Measurements from ENCODE around the gene CHAF1B. TPM values are rescaled to one million over a fixed set of nuclear protein-coding genes. Genes with fewer than 3 reads are reported as not detected.

Gene CHAF1B
- polyA plus RNA-seq, 1 of the 3 experiments (the other 2 are of a cell fraction) = 6.8 TPM

DNA sequence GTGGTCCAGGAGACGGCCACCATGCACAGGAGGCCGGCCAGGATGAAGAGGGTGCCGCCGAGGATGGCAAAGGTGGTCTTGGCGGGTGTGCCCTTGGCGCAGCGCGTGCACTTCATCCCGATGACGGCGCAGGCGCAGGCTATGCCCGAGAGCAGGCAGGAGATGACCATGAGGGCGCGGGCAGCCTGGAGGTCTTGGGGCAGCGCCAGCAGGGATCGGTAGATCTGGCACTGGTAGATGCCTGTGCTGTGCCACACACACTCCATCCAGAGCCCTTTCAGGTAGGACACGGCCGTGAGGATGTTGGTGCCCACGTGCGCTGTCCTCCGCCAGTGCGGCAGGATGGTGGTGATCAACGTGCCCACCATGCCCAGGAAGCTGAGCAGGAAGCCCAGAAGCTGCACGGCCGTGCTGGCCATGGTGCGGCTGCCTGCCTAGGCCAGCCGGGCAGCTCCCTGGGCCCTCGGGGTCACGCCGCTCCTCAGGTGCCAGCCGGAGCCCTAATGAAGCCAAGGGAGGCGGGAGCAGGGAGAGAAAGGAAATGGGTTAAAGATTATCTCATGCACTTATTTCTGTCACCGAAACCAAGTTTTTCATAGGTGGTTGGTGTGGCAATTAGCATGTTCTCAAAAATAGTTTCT is 76.2 kb downstream of the CHAF1B start (continued):
- TF ChIP-seq REST (IDR thresholded peaks at IDR 0.05; ENCODE audit: low read depth, low read length) (no peak), MXI1 (IDR thresholded peaks at IDR 0.05; ENCODE audit: low read depth, low read length) (no peak), ELF1 (IDR thresholded peaks at IDR 0.05) (no peak), TEAD4 (IDR thresholded peaks at IDR 0.05; ENCODE audit: borderline replicate concordance, insufficient read depth) (no peak)

- TF ChIP-seq GABPA (IDR thresholded peaks at IDR 0.05; ENCODE audit: low read depth) (no peak), USF1 (IDR thresholded peaks at IDR 0.05; ENCODE audit: borderline replicate concordance, low read depth) (no peak), CHD2 (IDR thresholded peaks at IDR 0.05; ENCODE audit: low read length, partially characterized antibody) (no peak), FOXJ3 (CRISPR knock-in tag; IDR thresholded peaks at IDR 0.05) (no peak), YY1 (IDR thresholded peaks at IDR 0.05; ENCODE audit: low read depth) (no peak), PBX3 (IDR thresholded peaks at IDR 0.05) (no peak), MEF2A (IDR thresholded peaks at IDR 0.05; ENCODE audit: borderline replicate concordance, low read depth) (no peak), EZH2phosphoT487 (IDR thresholded peaks at IDR 0.05; ENCODE audit: borderline replicate concordance, low read depth) (no peak), ELF1 (IDR thresholded peaks at IDR 0.05) (no peak), NFIC (IDR thresholded peaks at IDR 0.05; ENCODE audit: borderline replicate concordance) (no peak)
- CTCF ChIA-PET = interaction anchor here (0.9 to 1.4 kb wide), 2 partner anchors 40 to 43 kb away, joined by 3 read pairs; no protein-coding TSS in a partner anchor
Observed at GRCh38 chr21:36461918-36462486, 76.8 kb downstream of the CHAF1B start.

More at GRCh38 chr21:36461918-36462486, 76.8 kb downstream of the CHAF1B start:
- Histone ChIP-seq H3K27ac (ENCODE audit: low read depth in 2 of 2, low read length in 1 of 2) (no peak overlapping the region), H3K4me3 (ENCODE audit: low read depth in 2 of 2, low read length in 1 of 2) (no peak overlapping the region), H3K36me3 (replicated peaks in 1 of 2; ENCODE audit: control insufficient read depth in 1 of 2, insufficient read depth in 2 of 2, low read length in 1 of 2) (peaks cover 0 to 4% of the 10 kb centered on the region in 2 experiments), H3K9ac (no peak overlapping the region), H3K4me1 (ENCODE audit: control insufficient read depth in 1 of 2, insufficient read depth in 2 of 2, low read depth in 1 of 2, low read length in 1 of 2) (no peaks in the 10 kb centered on the region), H3K9me3 (no peaks in the 10 kb centered on the region), H3K79me2 (ENCODE audit: insufficient read depth) (no peaks in the 10 kb centered on the region), H3K27me3 (ENCODE audit: insufficient read depth) (no peaks in the 10 kb centered on the region), H3K9me2 (no peaks in the 10 kb centered on the region), H3K4me2 (no peak overlapping the region), H4K20me1 (ENCODE audit: insufficient read depth) (no peaks in the 10 kb centered on the region), H2AFZ (ENCODE audit: low read depth) (no peak overlapping the region), H3F3A (replicated peaks; ENCODE audit: insufficient read depth) (no peaks in the 10 kb centered on the region)
- DNase-seq = no peak
- POLR2A ChIA-PET = no interaction called here
- WGBS (ENCODE audit: low lambda C conversion rate) = 58% methylated on average over 11 of the region's 14 CpGs

Measured in SK-N-SH (cell line).